Duodenal mucosa (tissue), 2 donors: ENCODE data around the gene ATXN7L2.
"Not testable (repeated sequence)": the region's sequence is repeated elsewhere in the genome, so short reads cannot be mapped to it uniquely, and the experiment has no call there.

ENCODE experiments used
- H3K27ac ChIP-seq: one replicate; pipeline ENCODE4 v1.7.0; 2013; ENCODE audit warnings: low read depth, low read length
- H3K27me3 ChIP-seq, 2 donors: one replicate each; pipeline ENCODE4 v1.7.0; 2013; ENCODE audit warnings: low read length in 2 of 2, control low read depth in 1 of 2; ENCODE audit not compliant: insufficient read depth in 2 of 2, control insufficient read depth in 1 of 2
- H3K36me3 ChIP-seq, 2 donors: one replicate each; pipeline ENCODE4 v1.7.0; 2013; ENCODE audit warnings: low read length in 2 of 2, control low read depth in 1 of 2; ENCODE audit not compliant: insufficient read depth in 2 of 2, control insufficient read depth in 1 of 2
- H3K4me1 ChIP-seq, 2 donors: one replicate each; pipeline ENCODE4 v1.7.0; 2013; ENCODE audit warnings: low read length in 2 of 2, control low read depth in 1 of 2; ENCODE audit not compliant: insufficient read depth in 2 of 2, control insufficient read depth in 1 of 2
- H3K4me3 ChIP-seq, 2 donors: one replicate each; pipeline ENCODE4 v1.7.0; 2013; ENCODE audit warnings: low read length in 2 of 2, low read depth in 1 of 2
- H3K9ac ChIP-seq, 2 donors: one replicate each; pipeline ENCODE4 v1.7.0; 2013; ENCODE audit warnings: low read length in 2 of 2, low read depth in 1 of 2
- H3K9me3 ChIP-seq, 2 donors: one replicate each; pipeline ENCODE4 v1.7.0; 2013; ENCODE audit warnings: low read length in 2 of 2, control low read depth in 1 of 2; ENCODE audit not compliant: control insufficient read depth in 1 of 2

Gene ATXN7L2

GRCh38 chr1:109483672-109484518 lies at the start of gene ATXN7L2:
Gene ATXN7L2 (plus strand): TSS chr1:109483905. CDS start chr1:109483954, 49 bp downstream.
- Histone ChIP-seq H3K9me3 (no peaks in the 10 kb centered on the region), H3K9ac (peak within 1 kb of the TSS; percentile 34 to 72), H3K27ac (peak within 1 kb of the TSS; percentile 92), H3K4me1 (peaks cover 13 to 16% of the 10 kb centered on the region in 2 donors), H3K27me3 (peaks cover 0 to 5% of the 10 kb centered on the region in 2 donors), H3K4me3 (peak within 1 kb of the TSS; percentile 90 to 96), H3K36me3 (peaks cover 0 to 8% of the 10 kb centered on the region in 2 donors)

GRCh38 chr1:109434484-109434883 lies 49.2 kb upstream of the ATXN7L2 start:
- Histone ChIP-seq H3K27ac (no peak overlapping the region), H3K27me3 (peaks cover 0 to 3% of the 10 kb centered on the region in 2 donors), H3K36me3 (no peaks in the 10 kb centered on the region), H3K9me3 (no peaks in the 10 kb centered on the region), H3K9ac (no peak overlapping the region), H3K4me1 (no peaks in the 10 kb centered on the region), H3K4me3 (no peak overlapping the region)

GRCh38 chr1:109438798-109439297 lies 44.9 kb upstream of the ATXN7L2 start:
- H3K36me3 ChIP-seq: no peaks in the 10 kb centered on the region
- no peaks in the 10 kb centered on the region for H3K9me3 ChIP-seq
- no peak overlapping the region for H3K27ac ChIP-seq
- no peak overlapping the region for H3K9ac ChIP-seq
- peaks cover 7% of the 10 kb centered on the region in 2 donors for H3K27me3 ChIP-seq
- H3K4me1 ChIP-seq: no peaks in the 10 kb centered on the region
- no peak overlapping the region for H3K4me3 ChIP-seq

- H3K27me3 ChIP-seq: peaks cover 11 to 13% of the 10 kb centered on the region in 2 donors
- H3K4me1 ChIP-seq: no peaks in the 10 kb centered on the region
- no peaks in the 10 kb centered on the region for H3K36me3 ChIP-seq
- H3K9me3 ChIP-seq: no peaks in the 10 kb centered on the region
- H3K9ac ChIP-seq: no peak overlapping the region
- no peak overlapping the region for H3K4me3 ChIP-seq
- no peak overlapping the region for H3K27ac ChIP-seq
Measured at GRCh38 chr1:109441069-109441468, 42.6 kb upstream of the ATXN7L2 start.

- Histone ChIP-seq H3K9ac (no peak overlapping the region), H3K4me3 (no peak overlapping the region), H3K36me3 (no peaks in the 10 kb centered on the region), H3K27me3 (peaks cover 10 to 13% of the 10 kb centered on the region in 2 donors), H3K9me3 (no peaks in the 10 kb centered on the region), H3K4me1 (no peaks in the 10 kb centered on the region), H3K27ac (no peak overlapping the region)
Measured at GRCh38 chr1:109443476-109443875, 40.2 kb upstream of the ATXN7L2 start.

GRCh38 chr1:109444346-109444745 lies 39.4 kb upstream of the ATXN7L2 start:
- no peaks in the 10 kb centered on the region for H3K36me3 ChIP-seq
- H3K9ac ChIP-seq: no peak overlapping the region
- no peak overlapping the region for H3K27ac ChIP-seq
- peaks cover 7 to 13% of the 10 kb centered on the region in 2 donors for H3K27me3 ChIP-seq
- H3K4me3 ChIP-seq: no peak overlapping the region
- no peaks in the 10 kb centered on the region for H3K9me3 ChIP-seq
- no peaks in the 10 kb centered on the region for H3K4me1 ChIP-seq

GRCh38 chr1:109445949-109446695 lies 37.6 kb upstream of the ATXN7L2 start:
- not testable (repeated sequence) for H3K4me3 ChIP-seq, H3K9ac ChIP-seq, H3K4me1 ChIP-seq, H3K9me3 ChIP-seq, H3K27ac ChIP-seq, H3K36me3 ChIP-seq
- H3K27me3 ChIP-seq: peaks cover 7 to 13% of the 10 kb centered on the region in 2 donors

GRCh38 chr1:109447524-109447923 lies 36.2 kb upstream of the ATXN7L2 start:
- Histone ChIP-seq H3K9ac (no peak overlapping the region), H3K27me3 (peaks cover 4 to 6% of the 10 kb centered on the region in 2 donors), H3K9me3 (no peaks in the 10 kb centered on the region)

GRCh38 chr1:109454497-109455133 lies 29.1 kb upstream of the ATXN7L2 start:
- Histone ChIP-seq H3K27me3 (no peaks in the 10 kb centered on the region), H3K4me1 (no peaks in the 10 kb centered on the region), H3K9ac (no peak overlapping the region), H3K9me3 (peaks cover 2 to 9% of the 10 kb centered on the region in 2 donors), H3K36me3 (no peaks in the 10 kb centered on the region), H3K27ac (no peak overlapping the region), H3K4me3 (no peak overlapping the region)

More at GRCh38 chr1:109447524-109447923, 36.2 kb upstream of the ATXN7L2 start:
- no peak overlapping the region for H3K4me3 ChIP-seq
- no peak overlapping the region for H3K27ac ChIP-seq
- H3K4me1 ChIP-seq: no peaks in the 10 kb centered on the region
- H3K36me3 ChIP-seq: no peaks in the 10 kb centered on the region
